ENCODE measurements around the gene RPS27L. TPM values are rescaled to one million over a fixed set of nuclear protein-coding genes. Genes with fewer than 3 reads are reported as not detected.

RPS27L gene
- total and polyA plus RNA-seq, 2 experiments from 2014 or later = 30.6 to 326 TPM

DNA sequence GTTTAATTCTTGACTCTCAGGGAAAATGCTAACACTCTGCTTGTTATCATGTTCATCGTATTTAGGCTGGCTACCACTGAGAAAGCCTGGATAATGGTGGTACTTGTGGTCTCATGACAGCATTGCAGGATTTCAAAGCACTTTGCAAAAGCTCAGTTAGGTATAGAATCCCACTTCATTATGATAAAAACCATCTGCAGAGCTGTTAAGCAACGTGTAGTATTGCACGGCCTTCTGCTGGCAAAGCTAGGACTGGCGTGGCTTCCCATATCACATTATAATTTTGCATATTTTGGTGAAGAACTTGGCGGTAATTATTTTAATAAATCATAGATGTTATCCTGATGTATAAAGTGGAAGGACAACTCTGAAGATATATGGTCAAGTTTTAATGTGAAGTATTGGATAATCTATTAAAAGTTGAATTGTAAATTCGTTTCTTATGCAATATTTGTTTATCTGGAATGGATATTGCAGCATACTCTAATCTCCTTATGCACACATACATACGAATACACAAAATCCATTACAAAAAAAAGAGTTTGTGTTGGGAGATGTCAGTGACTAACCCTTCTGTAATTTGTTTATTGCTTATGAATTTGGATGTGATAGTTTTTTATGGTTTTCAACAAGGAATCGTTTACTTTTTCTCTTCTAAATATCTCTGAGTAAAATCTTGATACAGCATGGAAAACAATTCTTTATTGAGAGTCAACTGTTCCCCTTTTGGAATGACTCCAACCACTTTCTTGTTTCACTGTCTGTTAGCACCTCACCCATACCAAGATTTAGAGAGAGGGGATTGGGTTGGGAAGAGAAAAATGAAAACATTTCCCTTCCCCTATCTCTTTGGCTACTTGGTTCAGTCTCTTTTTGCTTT lies 41.3 kb upstream of the RPS27L start:
- Histone ChIP-seq H3K27me3 (no peaks in the 10 kb centered on the region), H3K36me3 (no peaks in the 10 kb centered on the region), H3K9me3 (ENCODE audit: low read depth) (no peaks in the 10 kb centered on the region), H3K27ac (no peak overlapping the region), H3K4me1 (ENCODE audit: low read depth) (peaks cover 26% of the 10 kb centered on the region), H3K4me3 (no peak overlapping the region)
- DNase-seq (ENCODE audit: low read depth in 1 of 2, low spot score in 1 of 2) = peak in 1 of 2 donors; percentile 85
- TF ChIP-seq, protein P1, sequence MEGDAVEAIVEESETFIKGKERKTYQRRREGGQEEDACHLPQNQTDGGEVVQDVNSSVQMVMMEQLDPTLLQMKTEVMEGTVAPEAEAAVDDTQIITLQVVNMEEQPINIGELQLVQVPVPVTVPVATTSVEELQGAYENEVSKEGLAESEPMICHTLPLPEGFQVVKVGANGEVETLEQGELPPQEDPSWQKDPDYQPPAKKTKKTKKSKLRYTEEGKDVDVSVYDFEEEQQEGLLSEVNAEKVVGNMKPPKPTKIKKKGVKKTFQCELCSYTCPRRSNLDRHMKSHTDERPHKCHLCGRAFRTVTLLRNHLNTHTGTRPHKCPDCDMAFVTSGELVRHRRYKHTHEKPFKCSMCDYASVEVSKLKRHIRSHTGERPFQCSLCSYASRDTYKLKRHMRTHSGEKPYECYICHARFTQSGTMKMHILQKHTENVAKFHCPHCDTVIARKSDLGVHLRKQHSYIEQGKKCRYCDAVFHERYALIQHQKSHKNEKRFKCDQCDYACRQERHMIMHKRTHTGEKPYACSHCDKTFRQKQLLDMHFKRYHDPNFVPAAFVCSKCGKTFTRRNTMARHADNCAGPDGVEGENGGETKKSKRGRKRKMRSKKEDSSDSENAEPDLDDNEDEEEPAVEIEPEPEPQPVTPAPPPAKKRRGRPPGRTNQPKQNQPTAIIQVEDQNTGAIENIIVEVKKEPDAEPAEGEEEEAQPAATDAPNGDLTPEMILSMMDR (IDR thresholded peaks at IDR 0.05; ENCODE audit: low read depth, low read length) = no peak

DNA sequence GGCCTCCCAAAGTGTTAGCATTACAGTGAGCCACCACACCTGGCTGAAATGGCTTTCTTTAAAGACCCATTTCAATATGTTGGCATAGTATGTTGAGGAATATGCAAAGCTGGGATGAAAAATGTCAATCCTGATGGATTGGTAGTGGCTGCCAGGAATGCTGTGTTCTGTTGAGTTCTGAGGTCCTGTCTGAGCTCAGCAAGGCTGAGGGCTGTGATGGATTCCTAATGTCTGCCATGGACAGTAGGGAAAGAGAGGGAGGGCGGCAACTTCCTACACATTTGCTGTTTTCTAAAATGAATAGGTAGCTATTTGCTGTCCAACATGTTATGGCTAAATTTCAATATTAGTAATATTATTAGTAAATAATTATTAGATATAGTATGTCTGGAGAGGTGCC lies 40.3 kb upstream of the RPS27L start:
- DNase-seq (ENCODE audit: low read depth in 1 of 2, low spot score in 1 of 2) = no peak
- H3K9me3 ChIP-seq (ENCODE audit: low read depth) = no peaks in the 10 kb centered on the region
- peaks cover 26% of the 10 kb centered on the region for H3K4me1 ChIP-seq (ENCODE audit: low read depth)
- TF ChIP-seq, protein P1 (IDR thresholded peaks at IDR 0.05; ENCODE audit: low read depth, low read length) = no peak
- H3K36me3 ChIP-seq = no peaks in the 10 kb centered on the region
- no peaks in the 10 kb centered on the region for H3K27me3 ChIP-seq
- H3K4me3 ChIP-seq = no peak overlapping the region
- no peak overlapping the region for H3K27ac ChIP-seq

DNA sequence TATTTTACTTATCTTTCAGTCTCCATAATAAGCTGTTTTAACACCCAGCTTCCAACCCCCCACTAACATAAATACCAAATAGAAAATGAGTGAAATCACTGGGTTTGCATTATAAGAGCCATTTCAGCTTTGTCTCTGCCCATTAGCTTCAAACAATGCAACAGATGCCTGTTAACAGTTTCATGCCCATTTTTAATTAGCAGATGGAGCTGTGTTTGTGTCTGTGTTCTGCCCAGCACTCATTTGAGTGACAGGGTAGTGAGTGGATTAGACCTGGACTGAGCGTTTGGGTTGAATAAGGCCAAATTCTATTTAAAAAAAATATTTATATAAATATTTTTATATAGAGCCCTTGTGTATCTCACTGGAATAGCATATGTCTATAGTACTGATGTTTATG lies 39.6 kb upstream of the RPS27L start:
- H3K27ac ChIP-seq = no peak overlapping the region
- H3K36me3 ChIP-seq = no peaks in the 10 kb centered on the region
- TF ChIP-seq, protein P1 (IDR thresholded peaks at IDR 0.05; ENCODE audit: low read depth, low read length) = no peak
- no peak for DNase-seq (ENCODE audit: low read depth in 1 of 2, low spot score in 1 of 2)
- H3K4me3 ChIP-seq = no peak overlapping the region
- H3K27me3 ChIP-seq = no peaks in the 10 kb centered on the region
- no peaks in the 10 kb centered on the region for H3K9me3 ChIP-seq (ENCODE audit: low read depth)
- peaks cover 26% of the 10 kb centered on the region for H3K4me1 ChIP-seq (ENCODE audit: low read depth)

DNA sequence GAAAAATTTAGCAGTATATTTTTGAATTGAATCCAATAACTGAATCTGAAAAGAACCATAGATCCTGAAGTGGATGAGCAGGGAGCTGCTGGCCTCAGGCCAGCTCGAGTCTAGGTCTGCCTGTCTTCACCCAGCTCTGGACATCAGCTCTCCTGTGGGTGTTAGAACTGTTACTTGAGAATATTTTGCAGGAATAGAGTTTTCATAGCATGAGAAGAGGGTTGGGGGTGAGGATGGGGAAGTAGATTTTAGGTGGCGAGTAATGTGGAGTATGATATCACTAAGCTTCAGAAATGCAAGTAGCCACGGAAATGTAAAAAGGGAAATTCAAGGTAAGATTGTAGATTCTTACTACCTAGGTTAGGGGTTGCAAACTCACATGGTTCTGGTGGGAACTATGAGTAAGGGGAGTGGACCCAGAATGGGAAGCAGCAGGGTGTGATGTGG lies 38.3 kb upstream of the RPS27L start:
- H3K9me3 ChIP-seq (ENCODE audit: low read depth) = no peaks in the 10 kb centered on the region
- no peak for DNase-seq (ENCODE audit: low read depth in 1 of 2, low spot score in 1 of 2)
- H3K27me3 ChIP-seq = no peaks in the 10 kb centered on the region
- no peaks in the 10 kb centered on the region for H3K36me3 ChIP-seq
- H3K4me3 ChIP-seq = no peak overlapping the region
- H3K27ac ChIP-seq = no peak overlapping the region
- H3K4me1 ChIP-seq (ENCODE audit: low read depth) = peaks cover 30% of the 10 kb centered on the region
- TF ChIP-seq, protein P1 (IDR thresholded peaks at IDR 0.05; ENCODE audit: low read depth, low read length) = no peak

DNA sequence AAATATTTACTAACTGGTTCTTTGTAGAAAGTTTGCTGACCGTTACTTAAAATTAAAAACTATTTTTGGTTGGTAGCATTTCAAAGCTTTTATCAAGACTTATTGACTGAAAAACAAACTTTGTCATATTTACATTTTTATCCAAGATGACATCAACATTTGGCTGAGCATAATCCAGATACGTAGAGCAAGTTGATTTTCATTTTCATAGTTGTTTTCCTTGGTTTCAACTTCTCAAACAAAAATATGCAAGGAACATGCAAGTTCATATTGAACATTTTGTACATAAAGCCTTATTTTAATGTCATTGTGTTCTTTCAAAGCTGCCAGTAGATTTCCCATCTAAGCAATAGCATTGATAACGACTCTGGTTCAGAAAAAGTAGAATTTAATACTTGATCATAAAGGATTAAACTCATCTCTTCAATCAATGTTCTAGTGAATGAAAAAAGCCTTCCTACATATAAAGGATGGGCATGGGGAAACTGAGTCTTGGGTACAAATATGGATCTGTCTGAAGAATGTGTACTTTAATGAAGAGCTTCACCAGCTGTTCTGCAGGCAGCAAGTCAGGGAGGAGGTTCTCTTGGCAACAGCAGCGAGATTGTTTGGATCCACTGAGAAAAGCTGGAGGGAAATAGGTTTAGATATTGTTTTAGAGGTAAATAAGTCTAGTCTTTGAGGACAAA lies 37.7 kb upstream of the RPS27L start:
- no peak for DNase-seq (ENCODE audit: low read depth in 1 of 2, low spot score in 1 of 2)
- no peaks in the 10 kb centered on the region for H3K27me3 ChIP-seq
- H3K4me3 ChIP-seq = no peak overlapping the region
- H3K27ac ChIP-seq = no peak overlapping the region
- TF ChIP-seq, protein P1 (IDR thresholded peaks at IDR 0.05; ENCODE audit: low read depth, low read length) = no peak
- peaks cover 33% of the 10 kb centered on the region for H3K4me1 ChIP-seq (ENCODE audit: low read depth)
- H3K36me3 ChIP-seq = no peaks in the 10 kb centered on the region
- no peaks in the 10 kb centered on the region for H3K9me3 ChIP-seq (ENCODE audit: low read depth)
